HG03159 (cell line): ENCODE data around the gene TUBB.

ENCODE experiments used
- ATAC-seq: cut with Tn5 transposase; IDR thresholded peaks from one replicate; pipeline ENCODE4 v1.9.1; 2021; ENCODE audit warnings: mild to moderate bottlenecking, moderate library complexity; ENCODE audit not compliant: unreplicated experiment

TUBB gene

GRCh38 chr6:30732237-30732943 lies 12.2 kb downstream of the TUBB start:
- no peak for ATAC-seq

GRCh38 chr6:30735668-30736314 lies 15.6 kb downstream of the TUBB start:
- no peak for ATAC-seq

- ATAC-seq = no peak
These were observed 18.4 kb downstream of the TUBB start for GRCh38 chr6:30738532-30738931.

DNA sequence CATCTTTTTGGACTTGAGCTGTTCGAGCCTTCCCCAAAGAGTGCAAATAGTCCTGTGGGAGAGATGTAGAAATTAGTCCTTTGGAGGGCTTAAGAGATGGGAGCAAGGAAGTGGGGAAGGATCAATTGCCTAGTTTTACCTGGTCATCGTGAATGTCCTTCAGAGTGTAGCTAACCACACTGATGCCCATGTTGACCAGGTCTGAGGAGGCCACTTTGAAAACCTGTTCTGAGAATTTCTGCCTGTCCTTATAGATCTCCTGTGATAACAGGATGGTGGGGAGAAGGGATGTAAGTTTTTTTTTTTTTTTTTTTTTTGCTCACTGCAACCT lies 20.4 kb downstream of the TUBB start:
- ATAC-seq = no peak

- no peak for ATAC-seq
These were observed 21.1 kb downstream of the TUBB start for GRCh38 chr6:30741063-30741779.

DNA sequence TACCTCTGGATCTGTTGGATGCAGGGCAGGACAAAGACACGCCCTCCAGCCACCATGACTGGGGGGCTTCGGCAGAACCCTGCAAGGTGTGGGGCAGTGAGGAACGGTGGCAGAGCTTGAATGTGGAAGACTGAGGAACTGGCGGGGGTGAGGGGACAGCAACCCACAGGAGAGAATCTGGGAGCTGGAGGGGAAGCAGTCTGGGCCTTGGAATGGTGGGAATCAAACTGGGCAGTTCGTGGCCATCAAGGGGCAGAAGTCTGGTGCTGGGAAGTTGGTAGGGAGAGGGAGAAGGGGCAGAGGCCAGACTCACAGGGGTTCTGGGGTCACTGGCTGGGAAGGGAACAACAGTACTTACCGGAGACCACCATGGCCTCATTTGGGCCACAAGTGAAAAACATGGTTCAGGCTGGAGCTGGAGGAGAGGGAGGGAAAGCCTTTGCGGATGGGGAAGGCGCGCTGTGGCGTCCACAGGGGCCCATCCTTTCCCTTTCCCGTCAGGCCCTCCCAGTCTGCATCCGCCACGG lies 21.7 kb downstream of the TUBB start:
- ATAC-seq = no peak

- ATAC-seq = peak; percentile 54
These were observed 22.4 kb downstream of the TUBB start, which contains the start of gene FLOT1 for GRCh38 chr6:30742316-30743098. Gene FLOT1, minus strand, starts transcription at chr6:30742687. Its CDS starts 498 bp downstream, at chr6:30742189.

DNA sequence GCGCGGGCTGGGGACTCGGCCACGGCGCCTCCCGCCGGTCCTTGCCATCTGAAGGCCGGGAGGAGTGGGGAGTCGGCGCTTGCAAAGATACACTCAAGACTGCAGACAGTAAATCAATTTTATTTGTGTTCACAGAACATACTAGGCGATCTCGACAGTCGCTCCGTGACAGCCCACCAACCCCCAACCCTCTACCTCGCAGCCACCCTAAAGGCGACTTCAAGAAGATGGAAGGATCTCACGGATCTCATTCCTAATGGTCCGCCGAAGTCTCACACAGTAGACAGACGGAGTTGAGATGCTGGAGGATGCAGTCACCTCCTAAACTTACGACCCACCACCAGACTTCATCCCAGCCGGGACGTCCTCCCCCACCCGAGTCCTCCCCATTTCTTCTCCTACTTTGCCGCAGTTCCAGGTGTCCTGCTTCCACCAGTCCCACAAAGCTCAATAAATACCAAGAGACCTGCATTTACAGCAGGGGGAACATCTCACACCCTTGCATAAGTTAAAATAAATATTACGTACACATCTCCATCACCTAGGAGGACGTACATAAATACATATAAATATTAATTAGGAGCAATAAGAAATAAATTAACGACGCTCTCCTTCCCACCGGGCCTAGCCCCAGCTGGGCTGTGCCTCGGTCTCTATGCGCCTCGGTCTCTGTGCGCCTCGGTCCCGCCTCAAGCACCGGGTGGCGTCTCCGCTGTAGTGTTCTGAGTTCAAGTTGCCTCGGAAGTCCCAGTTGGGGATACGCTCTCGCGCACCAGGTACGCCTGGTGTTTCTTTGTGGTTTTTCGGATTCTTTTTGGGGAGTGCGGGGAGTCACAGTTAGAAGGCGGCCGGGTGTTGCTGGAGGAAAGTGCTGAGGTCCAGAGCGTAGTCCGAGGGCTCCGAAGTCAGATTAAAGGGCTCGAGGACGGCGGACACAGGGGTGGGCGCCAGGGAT lies 23.2 kb downstream of the TUBB start:
- ATAC-seq = peak; percentile 21

DNA sequence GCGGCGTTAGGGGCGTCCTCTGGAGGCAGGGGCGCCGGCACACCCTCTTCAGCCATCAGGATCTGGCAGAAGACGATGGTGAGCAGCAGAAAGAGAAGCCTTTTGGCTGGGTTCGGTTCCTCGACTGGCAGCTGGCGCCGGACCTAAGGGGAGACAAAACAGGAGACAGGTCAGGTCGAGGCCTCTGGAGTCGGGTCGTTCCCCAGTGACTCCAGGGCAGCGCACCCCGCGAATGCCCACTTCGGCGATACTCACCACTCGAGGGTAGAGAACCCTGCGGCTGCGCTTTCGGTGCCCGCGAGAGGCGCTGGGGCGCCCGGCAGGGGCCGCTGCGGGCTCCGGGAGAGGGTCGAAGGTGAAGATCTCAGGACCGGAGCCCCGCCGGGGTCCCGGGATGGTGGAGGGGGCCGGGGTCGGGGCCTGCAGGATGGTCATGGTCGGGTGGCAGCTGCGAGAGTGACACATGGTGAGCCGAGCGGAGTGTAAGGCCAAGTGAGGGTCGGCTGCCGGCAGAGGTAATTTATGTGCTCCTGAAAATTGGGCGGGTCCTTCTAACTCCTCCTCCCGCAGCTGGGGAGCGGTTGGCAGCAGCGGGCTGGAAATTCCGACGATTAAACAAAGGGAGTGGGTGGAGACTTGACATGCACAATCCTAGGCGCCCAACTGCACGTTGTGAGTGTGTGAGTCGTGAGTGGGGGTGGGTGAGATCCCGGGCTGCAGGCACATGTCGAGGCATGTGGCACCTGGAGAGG lies 24.1 kb downstream of the TUBB start, which contains the start of gene IER3:
Gene IER3 (minus strand): TSS at position 494 of the 752 bp plus-strand sequence. CDS start 29 bp downstream, at position 465.
- no peak for ATAC-seq

- ATAC-seq = no peak
These were observed 27.1 kb downstream of the TUBB start for GRCh38 chr6:30747300-30747687.

DNA sequence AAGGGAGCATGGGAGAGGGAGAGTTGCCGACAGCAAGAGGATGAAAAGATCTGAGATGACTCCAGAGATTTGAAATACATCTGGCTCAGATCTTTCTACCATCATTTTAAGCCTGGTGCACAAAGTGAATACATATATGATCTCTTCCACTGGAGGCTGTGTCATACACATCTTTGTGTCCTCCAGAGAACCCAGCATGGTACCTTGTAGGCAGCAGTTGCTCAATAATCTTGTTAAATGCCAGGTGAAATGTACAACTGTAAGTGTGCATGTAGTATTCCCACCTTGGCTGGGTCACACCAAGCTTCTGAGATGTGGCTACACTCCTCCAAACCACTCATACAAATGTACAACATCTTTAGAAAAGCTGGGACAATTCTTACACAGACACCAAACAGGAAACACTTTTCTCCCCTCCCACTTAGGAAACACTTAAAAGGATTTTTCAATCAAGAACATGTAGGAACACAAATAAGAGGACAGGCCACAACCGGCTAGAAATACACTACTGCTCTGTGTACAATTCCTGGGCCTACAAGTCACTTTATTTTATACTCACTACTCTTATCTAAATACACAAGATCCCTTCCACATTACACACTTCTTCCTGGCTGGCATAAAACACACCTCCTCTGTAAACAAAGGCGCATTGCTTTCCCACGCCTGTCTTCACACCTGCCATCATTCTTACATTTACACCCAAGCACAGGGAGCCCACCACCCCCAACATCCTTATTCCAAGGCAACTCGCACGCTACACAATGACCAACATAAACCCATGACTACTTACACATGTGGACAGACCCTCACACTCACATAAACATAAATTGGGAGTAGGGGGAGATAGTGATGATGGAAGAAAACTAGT lies 28.0 kb downstream of the TUBB start:
- ATAC-seq = no peak

DNA sequence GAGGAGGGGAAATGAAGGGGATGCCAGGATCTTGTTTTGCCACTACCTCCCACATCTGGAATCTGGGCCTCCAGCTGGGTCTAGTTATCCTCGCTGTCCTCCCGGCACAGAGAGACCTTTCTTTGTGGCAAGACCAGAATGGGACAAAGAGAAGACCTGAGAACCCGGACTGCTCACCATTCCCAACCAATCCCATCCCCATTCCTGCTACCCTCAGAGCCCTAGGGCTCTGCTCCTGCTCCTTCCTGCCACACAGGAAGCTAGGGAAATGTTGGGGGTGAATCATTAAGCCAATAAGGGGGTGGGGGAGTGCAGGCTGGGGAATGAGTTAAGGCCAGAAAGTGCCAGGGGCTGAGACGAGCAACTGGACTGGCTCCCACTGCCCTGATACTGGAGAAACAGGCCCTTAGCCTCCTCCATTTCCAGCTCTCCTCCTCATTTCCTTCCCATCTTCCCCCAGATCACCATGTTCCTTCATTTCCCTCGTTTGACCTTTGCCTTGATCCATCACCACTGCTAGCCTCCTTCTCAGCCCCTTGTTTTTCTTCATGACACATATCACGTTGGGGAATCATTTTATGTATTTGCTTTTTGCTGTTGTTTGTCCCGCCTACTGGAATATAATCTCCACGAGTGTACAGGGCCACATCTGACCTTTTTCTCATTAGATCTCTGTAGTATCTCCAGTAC lies 28.8 kb downstream of the TUBB start:
- no peak for ATAC-seq

DNA sequence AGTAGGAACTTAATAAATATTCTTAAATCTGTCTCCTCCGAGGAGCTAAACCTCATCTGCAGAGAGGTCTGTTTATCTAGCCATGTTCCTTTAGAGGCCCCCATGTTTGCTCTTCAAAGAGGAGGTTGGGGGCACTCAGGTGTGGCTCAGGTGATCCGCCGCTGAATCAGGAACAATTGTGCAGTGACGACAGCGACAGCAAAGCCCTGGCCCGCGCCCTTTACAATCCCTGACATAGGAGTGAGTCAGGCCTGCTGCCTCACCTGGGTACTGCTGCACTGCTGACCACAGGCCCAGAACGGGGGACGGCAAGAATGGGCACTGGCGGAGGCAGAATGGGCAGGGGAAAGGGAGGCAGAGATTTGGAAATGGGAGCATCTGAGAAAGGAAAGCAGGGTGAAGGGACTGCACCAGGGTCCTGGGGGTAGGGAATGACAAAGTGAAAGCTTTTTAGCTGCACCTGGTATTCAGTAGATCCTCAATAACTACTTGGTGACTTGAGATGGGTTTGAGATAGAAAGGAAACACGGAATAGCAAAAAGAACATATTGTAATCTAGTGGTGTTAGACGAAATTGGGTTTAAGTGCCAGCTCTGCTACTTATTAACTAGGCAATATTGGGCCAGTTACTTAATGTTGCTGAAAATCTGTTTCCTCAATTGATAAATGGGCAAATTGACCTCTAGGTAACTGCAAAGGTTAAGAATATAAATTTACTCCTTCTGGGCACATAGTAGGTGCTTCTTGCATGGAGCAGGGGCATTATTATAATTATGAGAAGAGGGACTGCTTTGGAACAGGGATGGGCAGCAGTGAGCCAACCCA lies 29.6 kb downstream of the TUBB start:
- no peak for ATAC-seq

- ATAC-seq = no peak
These were observed 30.2 kb downstream of the TUBB start for GRCh38 chr6:30750379-30750668.

DNA sequence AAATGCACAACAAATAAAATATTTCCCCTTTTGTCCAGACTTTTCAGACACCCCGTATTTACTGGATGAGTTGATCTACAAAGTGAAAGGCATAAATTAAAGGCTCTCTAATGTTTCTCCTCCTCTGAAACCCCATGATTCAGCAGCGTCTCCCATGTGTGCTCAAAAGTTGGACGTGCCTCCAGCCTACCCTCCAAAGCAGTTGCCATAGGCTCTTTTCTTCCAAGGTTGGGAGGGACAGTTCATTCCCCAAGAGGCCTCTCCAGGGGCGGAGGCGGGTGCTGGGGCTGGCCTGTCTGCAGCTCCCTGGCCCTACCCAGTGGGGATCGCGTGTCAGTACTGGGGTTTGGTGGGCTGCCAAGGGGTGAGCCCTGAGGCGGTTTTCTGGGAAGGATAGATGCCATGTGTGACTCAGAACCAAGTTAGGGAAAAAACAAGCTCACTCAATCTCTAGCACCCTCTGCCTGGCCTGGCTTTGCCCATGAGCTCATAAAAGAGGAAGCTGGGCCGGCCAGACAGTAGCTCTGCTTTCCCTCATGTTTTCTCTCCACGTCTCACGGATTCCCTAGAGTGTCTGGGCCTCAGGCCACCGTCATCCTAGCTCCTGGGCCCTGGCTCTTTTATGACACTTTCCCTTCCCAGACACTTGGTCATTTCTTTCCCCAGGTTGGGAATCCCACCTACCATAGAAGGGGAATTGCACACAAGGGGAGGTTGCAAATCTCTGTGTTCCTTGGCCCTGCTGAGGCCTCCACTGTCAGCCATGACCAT lies 32.2 kb downstream of the TUBB start:
- ATAC-seq = no peak

DNA sequence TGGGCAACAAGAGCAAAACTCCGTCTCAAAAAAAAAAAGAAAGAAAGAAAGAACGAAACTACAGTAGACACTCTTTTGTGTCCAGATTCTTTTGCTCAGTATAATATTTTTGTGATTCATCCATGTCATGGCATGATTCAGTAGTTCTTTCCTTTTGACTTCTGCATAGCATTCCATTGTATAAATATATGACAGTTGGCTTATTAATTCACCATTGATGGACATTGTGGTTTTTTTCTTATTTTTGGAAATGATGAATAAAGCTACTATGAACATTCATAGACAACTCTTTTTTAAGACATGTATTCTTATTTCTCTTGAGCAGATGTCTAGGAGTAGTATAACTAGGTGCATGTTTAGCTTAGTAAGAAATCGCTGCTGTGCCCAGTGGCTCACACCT lies 34.5 kb downstream of the TUBB start:
- no peak for ATAC-seq
